Stomach (tissue), 9 donors: ENCODE results near the gene PGBD5. TPM values are rescaled to one million over a fixed set of nuclear protein-coding genes. Genes with fewer than 3 reads are reported as not detected.

ENCODE experiments used
- DNase-seq, 2 donors: peaks; one replicate each; pipeline versions ENCODE4 v3.0.0 to v3.0.0-alpha.2; 2013 to 2019
- H3K27ac ChIP-seq, 5 donors: fragments of 200-600 bp in 4 of 5; sonication (generic) in 4 of 5; one replicate each; pipeline ENCODE4 v1.5.1; 2013 to 2019; ENCODE audit warnings: mild to moderate bottlenecking in 1 of 5, moderate library complexity in 1 of 5
- H3K27me3 ChIP-seq, 3 donors: fragments of 200-600 bp; sonication (generic); one replicate each; pipeline ENCODE4 v1.5.1; 2017 to 2019; ENCODE audit warnings: mixed run types in 1 of 3
- H3K36me3 ChIP-seq, 4 donors: fragments of 200-600 bp; sonication (generic); 1 replicate in 3 of 4; 2 replicates in 1 of 4; pipeline ENCODE4 v1.5.1; 2016 to 2019
- H3K4me1 ChIP-seq, 4 donors: fragments of 200-600 bp; sonication (generic); one replicate each; pipeline ENCODE4 v1.5.1; 2016 to 2019
- H3K4me3 ChIP-seq, 4 donors: fragments of 200-600 bp; sonication (generic) in 3 of 4; one replicate each; pipeline ENCODE4 v1.5.1; 2016 to 2019; ENCODE audit warnings: mild to moderate bottlenecking in 1 of 4
- H3K9me3 ChIP-seq, 4 donors: fragments of 200-600 bp; sonication (generic); one replicate each; pipeline ENCODE4 v1.5.1; 2016 to 2019
- CTCF ChIP-seq, 7 experiments: fragments of 450-650 bp in 4 of 7; fragments of 200-600 bp in 3 of 7; sonication (generic) in 3 of 7; IDR thresholded peaks; one replicate each; pipeline ENCODE4 v1.5.1; 2016 to 2019; ENCODE audit warnings: antibody characterized with exemption in 7 of 7, control low read depth in 2 of 7, mild to moderate bottlenecking in 1 of 7
- EP300 ChIP-seq: sonication (generic); formaldehyde crosslinking; IDR thresholded peaks from one replicate; pipeline ENCODE4 v1.6.1; 2017; ENCODE audit warnings: antibody characterized with exemption
- POLR2A ChIP-seq, 4 donors: fragments of 450-650 bp; IDR thresholded peaks; one replicate each; pipeline ENCODE4 v1.6.1; 2016; ENCODE audit warnings: antibody characterized with exemption in 4 of 4, control low read depth in 2 of 4, mild to moderate bottlenecking in 1 of 4, moderate library complexity in 1 of 4
- POLR2AphosphoS5 ChIP-seq, 3 donors: sonication (generic); formaldehyde crosslinking; IDR thresholded peaks; one replicate each; pipeline ENCODE4 v1.6.1; 2016; ENCODE audit warnings: antibody characterized with exemption in 3 of 3
- WGBS, 5 donors: extraction: QIAGEN DNeasy Blood & Tissue Kit in 3 of 5; methylation state at CpG; one replicate each; pipeline versions ENCODE4 v1.1.5 to v1.1.7; 2013 to 2018; 5-methylcytosine and 5-hydroxymethylcytosine counted together
- intact Hi-C: fragments of 100-400 bp; cut with DNase I; formaldehyde crosslinking; loops from one replicate; pipeline ENCODE4 v1.15.1; 2023; ENCODE audit warnings: low total_unique reads
- polyA plus RNA-seq, 3 donors: library from polyadenylated mRNA; stranded (reverse); fragments of 200-250 nt; gene quantifications; one replicate each; pipeline ENCODE4 v1.2.3, GENCODE V29; 2013
- total RNA-seq, 5 donors: library from RNA; depleted of rRNA; stranded (reverse); fragments of >200 nt; gene quantifications; one replicate each; pipeline versions ENCODE4 v1.1.0 to v1.2.3, GENCODE V29; 2014 to 2016
- donor health status: healthy with polysubstance abuse.
- donor health status: Bipolar disorder and iron deficiency.
- donor health status: healthy.

The PGBD5 gene
- total and polyA plus RNA-seq, 8 donors, result under 0.01 to 1.2 (median 0.34) TPM

DNA sequence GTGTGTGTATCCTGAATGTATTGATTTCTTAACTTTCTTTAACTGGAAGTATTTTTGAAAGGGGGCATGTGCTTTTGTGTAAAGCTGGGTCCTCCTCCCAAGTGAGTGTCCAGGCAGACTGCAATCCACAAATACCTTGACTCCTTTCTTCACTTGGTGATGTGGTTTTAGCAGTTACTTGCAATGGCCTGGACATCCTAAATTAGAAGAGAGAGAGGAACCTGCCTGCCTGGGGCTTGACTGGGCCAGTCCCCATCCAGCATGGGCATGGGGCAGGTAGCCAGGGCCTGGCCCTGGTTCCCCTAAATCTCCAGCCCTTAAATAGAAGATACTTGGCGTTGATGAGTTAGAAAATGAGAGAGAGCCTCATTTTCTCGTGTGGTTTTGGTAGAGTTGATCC lies 159.7 kb downstream of the PGBD5 start:
- peaks cover 15 to 59% (median 30%) of the 10 kb centered on the region in 4 donors for H3K4me1 ChIP-seq
- 14 to 32% (median 23%) methylated on average over 1 to 2 of the region's 2 CpGs for WGBS, 5 donors
- no peaks in the 10 kb centered on the region for H3K9me3 ChIP-seq
- TF ChIP-seq POLR2AphosphoS5 (IDR thresholded peaks at IDR 0.05) (no peak), POLR2A (IDR thresholded peaks at IDR 0.05) (no peak)
- peaks cover 27 to 78% (median 66%) of the 10 kb centered on the region in 4 donors for H3K36me3 ChIP-seq
- H3K27me3 ChIP-seq, result no peaks in the 10 kb centered on the region
- H3K4me3 ChIP-seq, result no peak overlapping the region
- intact Hi-C loops, result no loop called here
- H3K27ac ChIP-seq, result peak overlapping the region in 2 of 5 donors; percentile 25 to 42
- DNase-seq, result no peak

GRCh38 chr1:230265200-230266115 lies 160.7 kb downstream of the PGBD5 start:
- Histone ChIP-seq H3K4me3 (no peak overlapping the region), H3K27ac (no peak overlapping the region), H3K9me3 (no peaks in the 10 kb centered on the region), H3K27me3 (no peaks in the 10 kb centered on the region), H3K4me1 (peaks cover 15 to 54% (median 28%) of the 10 kb centered on the region in 4 donors), H3K36me3 (peaks cover 27 to 73% (median 59%) of the 10 kb centered on the region in 4 donors)
- intact Hi-C loops, result no loop called here
- no peak for DNase-seq
- no peak for TF ChIP-seq POLR2AphosphoS5 (IDR thresholded peaks at IDR 0.05)
- no peak for TF ChIP-seq EP300
- no peak for TF ChIP-seq CTCF (IDR thresholded peaks at IDR 0.05)
- no peak for TF ChIP-seq POLR2A (IDR thresholded peaks at IDR 0.05)
- 95 to 99% (median 96%) methylated on average over 17 of the region's 17 CpGs for WGBS, 5 donors

Other genes with a start within 250 kb of the PGBD5 start
- 10 to 100 TPM; 16.5 to 51.3 (median 34.8) TPM for gene COG2, start 216.1 kb upstream of the PGBD5 start, total RNA-seq
- gene COG2, start 216.1 kb upstream of the PGBD5 start, polyA plus RNA-seq, result 10 to 100 TPM in 2 of 3 donors, 1 to 10 TPM in 1; 8.9 to 16.8 (median 11.3) TPM